ENCODE data around the gene OR1Q1.

GRCh38 chr9:122656378-122656777, 41.8 kb downstream of the OR1Q1 start:
- TF ChIP-seq REST (IDR thresholded peaks at IDR 0.05; ENCODE audit: insufficient replicate concordance, low read depth) (no peak), CTCF (IDR thresholded peaks at IDR 0.05; ENCODE audit: insufficient read depth, low read length) (no peak)
